Measurements from ENCODE around the gene HRG.
A peak's percentile ranks its signal among the peaks of the same experiment; 100 is the strongest.

Gene HRG

GRCh38 chr3:186638259-186638658 is 27.6 kb upstream of the HRG start:
- no peak for DNase-seq (ENCODE audit: low read depth)

- no peak for DNase-seq (ENCODE audit: low read depth)
Measured at GRCh38 chr3:186639778-186640472, 25.9 kb upstream of the HRG start, which contains the start of gene FETUB. Gene FETUB (plus strand): TSS chr3:186640399. CDS start chr3:186640461, 62 bp downstream.

GRCh38 chr3:186640473-186640818 is 25.4 kb upstream of the HRG start:
- peak; percentile 56 for DNase-seq (ENCODE audit: low read depth)

- DNase-seq (ENCODE audit: low read depth), result no peak
Measured at GRCh38 chr3:186640929-186641328, 24.9 kb upstream of the HRG start.

GRCh38 chr3:186642014-186642413 is 23.8 kb upstream of the HRG start:
- no peak for DNase-seq (ENCODE audit: low read depth)

GRCh38 chr3:186643493-186643892 is 22.3 kb upstream of the HRG start:
- DNase-seq (ENCODE audit: low read depth), result no peak

GRCh38 chr3:186644683-186645082 is 21.1 kb upstream of the HRG start:
- DNase-seq (ENCODE audit: low read depth), result no peak

- DNase-seq (ENCODE audit: low read depth), result no peak
Measured at GRCh38 chr3:186646106-186646505, 19.7 kb upstream of the HRG start.

- DNase-seq (ENCODE audit: low read depth), result no peak
Measured at GRCh38 chr3:186646841-186647240, 19.0 kb upstream of the HRG start.

GRCh38 chr3:186648851-186649250 is 17.0 kb upstream of the HRG start:
- DNase-seq (ENCODE audit: low read depth), result no peak

- DNase-seq (ENCODE audit: low read depth), result no peak
Measured at GRCh38 chr3:186651678-186652215, 14.1 kb upstream of the HRG start.

GRCh38 chr3:186653080-186653707 is 12.6 kb upstream of the HRG start:
- no peak for DNase-seq (ENCODE audit: low read depth)

GRCh38 chr3:186653984-186654383 is 11.8 kb upstream of the HRG start:
- DNase-seq (ENCODE audit: low read depth), result peak; percentile 9

GRCh38 chr3:186663361-186664118 is 2.3 kb upstream of the HRG start:
- no peak for DNase-seq (ENCODE audit: low read depth)

- DNase-seq (ENCODE audit: low read depth), result no peak
Measured at GRCh38 chr3:186664119-186664495, 1.7 kb upstream of the HRG start.

GRCh38 chr3:186664506-186664905 is 1.3 kb upstream of the HRG start:
- DNase-seq (ENCODE audit: low read depth), result no peak

GRCh38 chr3:186668426-186668825 is 2.6 kb downstream of the HRG start:
- DNase-seq (ENCODE audit: low read depth), result no peak

- peak; percentile 10 for DNase-seq (ENCODE audit: low read depth)
Measured at GRCh38 chr3:186669378-186670084, 3.7 kb downstream of the HRG start.

- DNase-seq (ENCODE audit: low read depth), result no peak
Measured at GRCh38 chr3:186670155-186670554, 4.3 kb downstream of the HRG start.

GRCh38 chr3:186671051-186671450 is 5.2 kb downstream of the HRG start:
- DNase-seq (ENCODE audit: low read depth), result no peak

GRCh38 chr3:186678604-186679003 is 12.8 kb downstream of the HRG start:
- no peak for DNase-seq (ENCODE audit: low read depth)

GRCh38 chr3:186679151-186679550 is 13.3 kb downstream of the HRG start:
- DNase-seq (ENCODE audit: low read depth), result no peak

Data from ELR (cell line).